Stomach smooth muscle (tissue), 2 donors: Measurements from ENCODE around the gene SVEP1.

Experiments
- H3K27ac ChIP-seq: one replicate; pipeline ENCODE4 v1.7.0; 2013; ENCODE audit warnings: mild to moderate bottlenecking, low read length, inconsistent platforms
- H3K27me3 ChIP-seq, 2 donors: one replicate each; pipeline ENCODE4 v1.7.0; 2013; ENCODE audit warnings: low read length in 2 of 2; ENCODE audit not compliant: insufficient read depth in 2 of 2, control insufficient read depth in 1 of 2
- H3K36me3 ChIP-seq, 2 donors: one replicate each; pipeline ENCODE4 v1.7.0; 2013; ENCODE audit warnings: low read length in 2 of 2; ENCODE audit not compliant: control insufficient read depth in 2 of 2, insufficient read depth in 2 of 2
- H3K4me1 ChIP-seq: one replicate; pipeline ENCODE4 v1.7.0; 2013; ENCODE audit warnings: low read length; ENCODE audit not compliant: control insufficient read depth, insufficient read depth
- H3K4me3 ChIP-seq, 2 donors: one replicate each; pipeline ENCODE4 v1.7.0; 2013; ENCODE audit warnings: low read length in 2 of 2
- H3K9ac ChIP-seq, 2 donors: one replicate each; pipeline ENCODE4 v1.7.0; 2013; ENCODE audit warnings: low read length in 2 of 2, mild to moderate bottlenecking in 1 of 2
- H3K9me3 ChIP-seq, 2 donors: one replicate each; pipeline ENCODE4 v1.7.0; 2013; ENCODE audit warnings: low read length in 2 of 2; ENCODE audit not compliant: control insufficient read depth in 2 of 2
- donor health status: healthy.
- donor health status: Pancreatic carcinoma.

Gene SVEP1

GRCh38 chr9:110479481-110479880 is 100.1 kb downstream of the SVEP1 start:
- Histone ChIP-seq H3K27me3 (no peaks in the 10 kb centered on the region), H3K36me3 (no peaks in the 10 kb centered on the region)

GRCh38 chr9:110476251-110476650 is 103.3 kb downstream of the SVEP1 start:
- Histone ChIP-seq H3K27me3 (no peaks in the 10 kb centered on the region), H3K9ac (no peak overlapping the region), H3K36me3 (no peaks in the 10 kb centered on the region), H3K4me1 (no peaks in the 10 kb centered on the region), H3K27ac (no peak overlapping the region), H3K4me3 (no peak overlapping the region), H3K9me3 (no peaks in the 10 kb centered on the region)

More at GRCh38 chr9:110479481-110479880, 100.1 kb downstream of the SVEP1 start:
- H3K9me3 ChIP-seq, result no peaks in the 10 kb centered on the region
- H3K4me3 ChIP-seq, result no peak overlapping the region
- no peak overlapping the region for H3K27ac ChIP-seq
- H3K9ac ChIP-seq, result no peak overlapping the region
- no peaks in the 10 kb centered on the region for H3K4me1 ChIP-seq

GRCh38 chr9:110472111-110472510 is 107.4 kb downstream of the SVEP1 start:
- no peak overlapping the region for H3K9ac ChIP-seq
- H3K27ac ChIP-seq, result no peak overlapping the region
- no peaks in the 10 kb centered on the region for H3K36me3 ChIP-seq
- no peaks in the 10 kb centered on the region for H3K9me3 ChIP-seq
- H3K4me3 ChIP-seq, result no peak overlapping the region
- H3K27me3 ChIP-seq, result no peaks in the 10 kb centered on the region
- no peaks in the 10 kb centered on the region for H3K4me1 ChIP-seq

GRCh38 chr9:110468950-110469349 is 110.6 kb downstream of the SVEP1 start:
- Histone ChIP-seq H3K9ac (no peak overlapping the region), H3K4me1 (no peaks in the 10 kb centered on the region), H3K36me3 (no peaks in the 10 kb centered on the region), H3K27me3 (no peaks in the 10 kb centered on the region), H3K4me3 (no peak overlapping the region), H3K27ac (no peak overlapping the region), H3K9me3 (no peaks in the 10 kb centered on the region)

- Histone ChIP-seq H3K36me3 (no peaks in the 10 kb centered on the region), H3K27ac (no peak overlapping the region), H3K27me3 (no peaks in the 10 kb centered on the region), H3K9ac (no peak overlapping the region), H3K4me3 (no peak overlapping the region), H3K4me1 (no peaks in the 10 kb centered on the region), H3K9me3 (no peaks in the 10 kb centered on the region)
Measured at GRCh38 chr9:110465190-110465589, 114.4 kb downstream of the SVEP1 start.

- Histone ChIP-seq H3K27ac (no peak overlapping the region), H3K36me3 (no peaks in the 10 kb centered on the region), H3K4me3 (no peak overlapping the region), H3K4me1 (no peaks in the 10 kb centered on the region), H3K27me3 (no peaks in the 10 kb centered on the region), H3K9ac (no peak overlapping the region), H3K9me3 (no peaks in the 10 kb centered on the region)
Measured at GRCh38 chr9:110464321-110464720, 115.2 kb downstream of the SVEP1 start.

- no peak overlapping the region for H3K4me3 ChIP-seq
Measured at GRCh38 chr9:110463499-110463898, 116.0 kb downstream of the SVEP1 start.

GRCh38 chr9:110457245-110457644 is 122.3 kb downstream of the SVEP1 start:
- H3K9ac ChIP-seq, result no peak overlapping the region
- no peak overlapping the region for H3K4me3 ChIP-seq
- H3K4me1 ChIP-seq, result no peaks in the 10 kb centered on the region
- H3K27ac ChIP-seq, result no peak overlapping the region
- H3K27me3 ChIP-seq, result no peaks in the 10 kb centered on the region
- no peaks in the 10 kb centered on the region for H3K9me3 ChIP-seq
- no peaks in the 10 kb centered on the region for H3K36me3 ChIP-seq

More at GRCh38 chr9:110463499-110463898, 116.0 kb downstream of the SVEP1 start:
- H3K9ac ChIP-seq, result no peak overlapping the region
- H3K36me3 ChIP-seq, result no peaks in the 10 kb centered on the region
- H3K9me3 ChIP-seq, result no peaks in the 10 kb centered on the region
- no peak overlapping the region for H3K27ac ChIP-seq
- no peaks in the 10 kb centered on the region for H3K4me1 ChIP-seq
- no peaks in the 10 kb centered on the region for H3K27me3 ChIP-seq

- Histone ChIP-seq H3K27me3 (no peaks in the 10 kb centered on the region), H3K9me3 (no peaks in the 10 kb centered on the region), H3K4me3 (no peak overlapping the region)
Measured at GRCh38 chr9:110456681-110457080, 122.9 kb downstream of the SVEP1 start.

GRCh38 chr9:110455860-110456259 is 123.7 kb downstream of the SVEP1 start:
- Histone ChIP-seq H3K27ac (no peak overlapping the region), H3K4me3 (no peak overlapping the region), H3K9ac (no peak overlapping the region), H3K9me3 (no peaks in the 10 kb centered on the region), H3K36me3 (no peaks in the 10 kb centered on the region), H3K4me1 (no peaks in the 10 kb centered on the region), H3K27me3 (no peaks in the 10 kb centered on the region)

More at GRCh38 chr9:110456681-110457080, 122.9 kb downstream of the SVEP1 start:
- no peak overlapping the region for H3K9ac ChIP-seq
- H3K27ac ChIP-seq, result no peak overlapping the region
- no peaks in the 10 kb centered on the region for H3K36me3 ChIP-seq
- no peaks in the 10 kb centered on the region for H3K4me1 ChIP-seq

GRCh38 chr9:110452227-110452801 is 127.2 kb downstream of the SVEP1 start:
- no peak overlapping the region for H3K4me3 ChIP-seq
- no peaks in the 10 kb centered on the region for H3K36me3 ChIP-seq
- no peaks in the 10 kb centered on the region for H3K27me3 ChIP-seq
- H3K9me3 ChIP-seq, result no peaks in the 10 kb centered on the region
- no peak overlapping the region for H3K27ac ChIP-seq
- no peak overlapping the region for H3K9ac ChIP-seq
- no peaks in the 10 kb centered on the region for H3K4me1 ChIP-seq
